ENCODE results near the gene NRIP3. TPM values are rescaled to one million over a fixed set of nuclear protein-coding genes. Genes with fewer than 3 reads are reported as not detected.
A peak's percentile ranks its signal among the peaks of the same experiment; 100 is the strongest.
"Not testable (repeated sequence)": the region's sequence is repeated elsewhere in the genome, so short reads cannot be mapped to it uniquely, and the experiment has no call there.

Gene NRIP3
- total and polyA plus RNA-seq, 3 donors from 2014 or later = 29.4 to 108 (median 55.1) TPM

- 31 to 40% methylated on average over 3 to 4 of the region's 4 CpGs for WGBS, 2 donors
- no peak overlapping the region for H3K4me3 ChIP-seq
Observed at GRCh38 chr11:9015677-9016076, 11.9 kb upstream of the NRIP3 start.

GRCh38 chr11:9014826-9015225 is 11.0 kb upstream of the NRIP3 start:
- no peak overlapping the region for H3K27ac ChIP-seq
- H3K36me3 ChIP-seq (ENCODE audit: low read depth, missing control alignments) = no peaks in the 10 kb centered on the region
- intact Hi-C loops (cut with DNase I; ENCODE audit: low total_unique reads) = loop anchor here (5.0 kb wide), 1 partner anchor 122 kb away; no protein-coding TSS in a partner anchor
- H3K4me3 ChIP-seq = no peak overlapping the region
- H3K27me3 ChIP-seq = no peaks in the 10 kb centered on the region
- WGBS, 2 donors = 92 to 98% methylated on average over 3 of the region's 3 CpGs
- TF ChIP-seq POLR2A (IDR thresholded peaks at IDR 0.05) (no peak), CTCF (IDR thresholded peaks at IDR 0.05) (no peak)
- no peak for DNase-seq
- no peaks in the 10 kb centered on the region for H3K9me3 ChIP-seq
- no peaks in the 10 kb centered on the region for H3K4me1 ChIP-seq

More at GRCh38 chr11:9015677-9016076, 11.9 kb upstream of the NRIP3 start:
- H3K27me3 ChIP-seq = no peaks in the 10 kb centered on the region
- TF ChIP-seq CTCF (IDR thresholded peaks at IDR 0.05) (peak; percentile 49 to 72 (median 64)), POLR2A (IDR thresholded peaks at IDR 0.05) (no peak)
- H3K36me3 ChIP-seq (ENCODE audit: low read depth, missing control alignments) = no peaks in the 10 kb centered on the region
- H3K9me3 ChIP-seq = no peaks in the 10 kb centered on the region
- intact Hi-C loops (cut with DNase I; ENCODE audit: low total_unique reads) = loop anchor here (5.0 kb wide), 1 partner anchor 122 kb away; no protein-coding TSS in a partner anchor
- H3K4me1 ChIP-seq = no peaks in the 10 kb centered on the region
- DNase-seq = peak; percentile 77
- no peak overlapping the region for H3K27ac ChIP-seq

- TF ChIP-seq CTCF (IDR thresholded peaks at IDR 0.05) = no peak
- no peak for DNase-seq
- intact Hi-C loops (cut with DNase I; ENCODE audit: low total_unique reads) = no loop called here
- WGBS, 2 donors = 87% methylated on average over 4 of the region's 4 CpGs
- Histone ChIP-seq H3K4me3 (no peak overlapping the region), H3K36me3 (ENCODE audit: low read depth, missing control alignments) (no peaks in the 10 kb centered on the region), H3K27me3 (no peaks in the 10 kb centered on the region), H3K27ac (no peak overlapping the region), H3K4me1 (no peaks in the 10 kb centered on the region), H3K9me3 (no peaks in the 10 kb centered on the region)
Observed at GRCh38 chr11:9013373-9013772, 9.6 kb upstream of the NRIP3 start.

GRCh38 chr11:9009538-9009937 is 5.7 kb upstream of the NRIP3 start:
- H3K4me3 ChIP-seq; H3K36me3 ChIP-seq (ENCODE audit: low read depth, missing control alignments); H3K9me3 ChIP-seq; H3K27ac ChIP-seq; intact Hi-C loops (cut with DNase I; ENCODE audit: low total_unique reads); DNase-seq; H3K27me3 ChIP-seq; H3K4me1 ChIP-seq: not testable (repeated sequence)
- WGBS, 2 donors = 92 to 94% methylated on average over 1 of the region's 1 CpG

- no peak overlapping the region for H3K4me3 ChIP-seq
- intact Hi-C loops (cut with DNase I; ENCODE audit: low total_unique reads) = no loop called here
Observed at GRCh38 chr11:9008661-9009060, 4.9 kb upstream of the NRIP3 start.

More at GRCh38 chr11:9008661-9009060, 4.9 kb upstream of the NRIP3 start:
- 83 to 93% methylated on average over 1 of the region's 1 CpG for WGBS, 2 donors
- no peaks in the 10 kb centered on the region for H3K27me3 ChIP-seq
- H3K4me1 ChIP-seq = no peaks in the 10 kb centered on the region
- TF ChIP-seq POLR2A (IDR thresholded peaks at IDR 0.05) = no peak
- TF ChIP-seq CTCF (IDR thresholded peaks at IDR 0.05) = no peak
- DNase-seq = no peak
- no peaks in the 10 kb centered on the region for H3K9me3 ChIP-seq
- no peaks in the 10 kb centered on the region for H3K36me3 ChIP-seq (ENCODE audit: low read depth, missing control alignments)
- no peak overlapping the region for H3K27ac ChIP-seq
